HG03280 (cell line): Measurements from ENCODE around the gene MEF2A.

Experiments
- ATAC-seq: cut with Tn5 transposase; IDR thresholded peaks from one replicate; pipeline ENCODE4 v1.9.1; 2021; ENCODE audit warnings: mild to moderate bottlenecking, moderate library complexity; ENCODE audit not compliant: unreplicated experiment

Gene MEF2A

DNA sequence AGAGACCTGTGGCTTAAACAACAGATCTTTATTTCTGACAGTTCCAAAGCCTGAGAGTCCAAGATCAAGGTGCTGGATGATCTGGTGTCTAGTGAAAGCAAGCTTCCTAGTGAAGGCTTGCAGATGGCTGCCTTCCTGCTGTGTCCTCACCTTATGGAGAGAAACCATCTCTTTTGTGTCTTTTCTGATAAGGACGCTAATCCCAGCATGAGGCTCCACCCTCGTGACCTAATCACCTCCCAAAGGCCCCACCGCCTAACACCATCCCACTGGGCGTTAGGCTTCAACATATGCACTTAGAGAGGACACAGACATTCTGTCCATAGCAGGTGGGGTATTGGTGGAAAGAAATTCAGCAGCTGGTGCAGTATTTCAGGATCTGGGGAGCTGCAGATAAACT, 187.3 kb downstream of the MEF2A start:
- ATAC-seq = no peak

- ATAC-seq = peak; percentile 90
These were observed 190.1 kb downstream of the MEF2A start for GRCh38 chr15:99755692-99756409.

DNA sequence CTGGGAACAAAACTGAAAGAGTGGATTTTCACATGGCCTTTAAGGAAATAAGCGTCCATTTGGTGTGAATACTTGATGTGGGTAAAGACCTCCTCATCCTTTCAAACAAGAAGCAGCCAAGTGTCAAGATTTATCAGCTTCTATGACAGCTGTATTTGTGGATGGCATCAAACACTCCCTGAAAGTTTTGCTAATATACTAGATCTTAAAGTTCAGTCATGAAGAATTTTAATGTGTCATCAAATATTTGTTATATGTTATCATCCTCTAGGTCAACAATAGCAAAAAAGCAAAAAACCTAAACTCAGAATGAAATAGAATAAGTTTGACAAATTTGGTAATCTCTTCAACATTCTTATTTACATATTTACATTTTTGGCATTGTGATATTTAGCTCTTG, 196.5 kb downstream of the MEF2A start:
- no peak for ATAC-seq

DNA sequence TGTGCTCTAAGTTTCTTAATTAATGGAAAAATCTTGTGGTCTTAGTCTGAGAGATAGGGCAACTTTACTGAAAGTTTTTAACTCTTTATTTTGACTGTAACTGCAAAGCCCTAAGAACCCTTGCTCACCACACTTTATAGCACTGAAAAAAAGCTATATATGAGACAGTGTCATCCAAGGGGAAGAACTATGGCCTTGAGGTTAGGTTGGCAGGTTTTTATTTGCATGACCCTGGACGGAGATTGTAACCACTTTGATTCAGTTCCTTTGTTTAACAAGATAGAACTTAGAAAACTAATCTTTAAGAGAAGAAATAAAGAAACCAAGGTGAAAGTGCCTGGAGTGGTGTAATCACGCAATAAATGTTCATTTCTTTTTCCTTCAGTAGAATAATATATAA, 198.0 kb downstream of the MEF2A start:
- ATAC-seq = no peak

GRCh38 chr15:99764522-99764921, 198.7 kb downstream of the MEF2A start:
- no peak for ATAC-seq
